Activated CD4-positive, alpha-beta T cell treated with anti-CD3 and anti-CD28 coated beads, Interleukin-2, Interleukin-4, amounts not matched to agents 100 ng/mL and 50 ng/mL, durations not matched to agents 16 hours and 8 hours (primary cell): ENCODE measurements around the gene P4HA2.

Source experiments
- DNase-seq: peaks from one replicate; pipeline ENCODE4 v3.0.0-alpha.2; 2020; ENCODE audit warnings: low spot score

P4HA2 gene

DNA sequence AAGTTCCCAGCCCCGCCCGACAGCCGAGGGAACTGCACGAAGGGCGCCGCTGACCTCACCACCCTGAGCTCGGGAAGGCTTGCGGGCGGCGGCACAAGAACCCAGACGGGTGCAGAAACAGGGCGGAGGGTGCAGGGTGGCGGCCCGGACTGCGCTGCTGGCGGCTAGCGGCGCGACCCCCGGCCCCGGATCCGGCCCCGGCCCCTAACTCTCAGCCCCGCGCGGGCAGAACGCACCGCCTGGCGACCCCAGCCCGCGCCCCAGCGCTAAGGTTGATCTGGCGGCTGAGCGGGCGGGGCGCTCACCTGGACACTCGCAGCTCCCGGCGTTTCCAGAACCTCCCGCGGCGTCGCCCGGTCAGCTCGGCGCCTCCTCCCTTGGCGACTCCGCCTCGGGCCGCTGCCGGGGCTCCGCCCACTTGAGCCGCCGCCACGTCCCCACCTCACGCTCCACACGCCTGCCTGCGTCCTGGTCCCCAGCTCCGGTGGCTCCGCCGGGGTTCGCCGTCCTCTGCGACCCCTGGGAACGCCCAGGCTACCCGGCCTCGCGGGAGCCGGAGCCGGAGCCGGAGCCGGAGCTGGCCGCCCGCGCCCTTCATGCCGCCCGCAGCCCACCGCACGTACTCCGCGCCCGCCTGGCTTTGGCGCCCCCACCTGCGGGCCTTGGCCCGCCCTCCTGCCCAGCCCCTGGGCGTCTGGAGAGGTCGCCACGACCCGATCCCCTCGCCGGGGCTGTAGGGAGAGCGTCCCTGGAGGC lies at the start of gene P4HA2:
Gene P4HA2 (minus strand): TSS at position 369 of the 756 bp plus-strand sequence. CDS start 9,227 bp downstream, outside the sequence.
- DNase-seq, result peak; percentile 62

DNA sequence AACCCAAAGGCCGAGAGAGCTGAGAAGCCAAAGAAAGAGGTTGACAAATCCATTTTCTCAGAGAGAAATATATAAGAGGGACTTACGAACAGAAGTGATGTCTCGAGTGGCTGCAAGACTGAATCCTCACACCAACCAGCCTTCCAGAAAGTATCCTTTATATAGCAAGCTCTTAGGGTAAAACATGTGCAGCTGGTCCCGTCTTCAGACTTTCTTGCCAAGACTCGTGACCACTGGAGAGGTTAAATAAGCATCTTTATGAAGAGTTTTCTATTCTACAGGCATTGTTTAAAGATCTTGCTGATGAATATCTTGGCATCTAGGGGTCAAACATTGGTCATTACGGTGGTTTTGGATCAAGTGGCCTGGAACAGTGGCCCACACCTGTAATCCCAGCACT lies 49.6 kb upstream of the P4HA2 start:
- DNase-seq, result no peak

DNA sequence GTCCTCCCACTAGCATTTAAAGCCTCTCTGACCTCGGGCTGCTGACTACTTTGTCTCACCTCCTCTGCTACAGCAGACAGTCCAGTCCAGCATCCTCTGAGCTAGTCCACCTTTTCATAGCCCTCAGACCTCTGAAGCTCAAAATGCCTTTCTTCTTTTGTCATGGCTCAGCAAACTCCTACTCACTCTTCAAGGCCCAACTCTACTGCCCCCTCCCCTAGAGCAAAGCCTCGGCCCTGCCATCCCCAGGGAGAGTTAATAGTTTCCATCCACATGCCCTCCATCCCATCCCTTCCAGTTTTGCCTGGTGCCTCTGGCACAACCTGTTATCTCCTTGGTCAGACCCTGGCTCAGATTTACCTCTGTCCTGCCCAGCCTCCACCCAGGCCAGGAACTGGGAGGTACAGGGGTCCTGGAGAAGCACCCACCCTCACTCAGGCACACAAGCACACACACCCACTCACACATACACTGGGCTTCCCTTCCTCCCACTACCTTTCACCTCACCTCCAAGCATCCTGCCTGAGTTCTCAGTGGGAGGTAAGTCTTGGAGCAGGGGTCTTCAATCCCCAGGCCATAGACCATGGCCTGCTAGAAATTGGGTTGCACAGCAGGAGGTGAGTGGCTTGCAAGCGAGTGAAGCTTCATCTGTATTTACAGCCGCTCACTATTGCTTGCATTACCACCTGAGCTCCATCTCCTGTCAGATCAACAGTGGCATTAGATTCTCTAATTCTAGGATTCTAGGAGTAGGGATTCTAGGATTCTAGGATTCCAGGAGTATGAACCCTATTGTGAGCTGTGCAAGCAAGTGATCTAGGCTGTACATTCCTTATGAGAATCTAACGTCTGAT lies 47.9 kb upstream of the P4HA2 start:
- DNase-seq, result no peak

DNA sequence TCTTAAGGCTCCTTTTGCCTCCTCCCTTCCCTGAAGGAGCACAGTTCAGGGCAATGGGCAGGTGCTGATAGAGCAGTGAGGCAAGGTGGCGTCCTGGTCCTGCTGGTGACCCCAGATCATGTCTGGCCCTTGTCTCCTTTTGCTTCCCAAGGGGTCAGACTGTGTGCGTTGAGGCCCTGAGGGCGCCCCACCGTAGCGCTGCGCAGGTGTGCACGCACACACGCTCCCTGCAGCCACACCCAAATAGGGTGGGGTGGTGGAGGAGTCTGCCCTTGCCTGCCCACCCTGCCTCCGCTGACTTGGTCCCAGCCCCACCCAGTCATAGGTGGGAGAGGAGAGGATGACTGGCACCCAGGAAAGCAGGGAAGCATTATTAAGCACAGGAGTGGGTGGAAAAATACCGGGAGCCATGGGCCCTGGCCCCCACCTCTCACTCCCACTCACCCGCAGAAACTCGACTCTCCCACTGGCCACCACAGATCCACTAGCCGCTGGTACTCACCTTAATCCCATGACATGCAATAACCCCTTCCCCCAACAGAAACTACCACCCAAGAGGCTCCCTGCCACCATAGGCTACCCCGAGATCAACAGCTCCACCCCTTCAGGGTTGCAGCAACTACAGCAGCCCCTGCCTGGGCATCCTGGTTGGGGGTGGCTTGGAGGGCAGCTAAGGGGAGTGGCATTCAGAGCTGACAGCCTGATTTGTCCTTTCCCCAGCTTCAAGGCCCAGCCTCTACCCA lies 46.6 kb upstream of the P4HA2 start:
- no peak for DNase-seq

DNA sequence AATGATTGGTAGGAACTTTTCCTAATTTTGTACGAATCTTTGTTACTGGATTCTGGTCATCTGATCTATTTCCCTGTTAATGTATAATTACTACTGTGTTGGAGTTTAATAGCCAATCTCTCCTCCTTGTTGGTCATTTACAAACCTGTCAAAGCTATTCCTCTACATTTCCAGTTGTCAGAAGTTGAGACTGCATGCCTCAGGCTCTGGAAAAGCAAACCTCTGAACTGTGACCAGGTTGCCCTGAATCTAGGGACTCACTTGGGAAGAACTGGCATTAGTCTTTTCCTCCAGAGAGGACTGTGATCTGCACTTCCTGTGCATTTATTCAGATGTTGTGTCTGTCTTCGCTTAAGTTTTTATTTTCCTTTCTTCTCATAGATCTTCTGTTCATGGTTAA lies 46.0 kb upstream of the P4HA2 start:
- DNase-seq, result no peak

DNA sequence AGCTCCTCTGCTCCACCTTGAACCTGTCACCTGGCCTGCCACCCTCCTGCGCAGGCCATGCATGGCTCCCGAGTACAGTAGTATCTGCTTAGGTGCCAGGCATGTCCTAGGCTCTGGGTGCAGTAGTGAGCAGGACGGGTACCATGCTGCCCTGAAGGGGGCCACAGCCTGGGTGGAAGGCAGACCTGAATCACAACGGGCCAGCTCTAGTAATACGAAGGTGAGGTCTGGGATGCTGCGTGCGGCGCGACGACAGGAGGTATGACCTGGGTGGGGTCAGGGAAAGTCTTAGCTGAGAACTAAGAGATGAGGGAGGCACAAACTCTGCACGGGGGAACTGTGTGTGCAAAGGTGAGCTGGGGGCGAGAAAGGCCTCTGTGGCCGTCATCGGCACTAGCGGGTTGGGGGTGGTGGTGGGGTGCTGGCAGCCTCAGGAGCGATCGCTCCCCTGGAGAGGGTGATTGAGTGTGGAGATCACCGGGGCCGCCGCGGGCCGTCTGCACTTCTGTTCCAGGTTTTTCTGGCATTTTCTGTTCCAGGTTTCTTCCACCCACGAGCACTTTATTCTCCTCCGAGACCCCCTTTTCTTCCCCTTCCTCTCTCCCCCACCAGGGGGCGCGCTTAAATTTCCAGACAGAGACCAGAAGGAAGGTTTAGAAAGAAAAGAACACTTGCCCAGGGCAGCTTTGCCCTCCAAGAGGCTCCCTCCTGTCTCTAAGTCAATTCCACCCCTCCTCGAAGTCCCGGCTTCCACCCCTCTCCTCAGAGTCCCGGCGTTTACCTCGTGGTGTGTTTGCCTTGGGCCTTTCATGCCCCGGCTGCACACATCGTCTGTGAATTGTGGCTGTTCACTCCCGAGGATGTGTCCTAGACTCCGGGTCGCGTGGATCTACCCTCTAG lies 44.9 kb upstream of the P4HA2 start:
- DNase-seq, result peak; percentile 66

DNA sequence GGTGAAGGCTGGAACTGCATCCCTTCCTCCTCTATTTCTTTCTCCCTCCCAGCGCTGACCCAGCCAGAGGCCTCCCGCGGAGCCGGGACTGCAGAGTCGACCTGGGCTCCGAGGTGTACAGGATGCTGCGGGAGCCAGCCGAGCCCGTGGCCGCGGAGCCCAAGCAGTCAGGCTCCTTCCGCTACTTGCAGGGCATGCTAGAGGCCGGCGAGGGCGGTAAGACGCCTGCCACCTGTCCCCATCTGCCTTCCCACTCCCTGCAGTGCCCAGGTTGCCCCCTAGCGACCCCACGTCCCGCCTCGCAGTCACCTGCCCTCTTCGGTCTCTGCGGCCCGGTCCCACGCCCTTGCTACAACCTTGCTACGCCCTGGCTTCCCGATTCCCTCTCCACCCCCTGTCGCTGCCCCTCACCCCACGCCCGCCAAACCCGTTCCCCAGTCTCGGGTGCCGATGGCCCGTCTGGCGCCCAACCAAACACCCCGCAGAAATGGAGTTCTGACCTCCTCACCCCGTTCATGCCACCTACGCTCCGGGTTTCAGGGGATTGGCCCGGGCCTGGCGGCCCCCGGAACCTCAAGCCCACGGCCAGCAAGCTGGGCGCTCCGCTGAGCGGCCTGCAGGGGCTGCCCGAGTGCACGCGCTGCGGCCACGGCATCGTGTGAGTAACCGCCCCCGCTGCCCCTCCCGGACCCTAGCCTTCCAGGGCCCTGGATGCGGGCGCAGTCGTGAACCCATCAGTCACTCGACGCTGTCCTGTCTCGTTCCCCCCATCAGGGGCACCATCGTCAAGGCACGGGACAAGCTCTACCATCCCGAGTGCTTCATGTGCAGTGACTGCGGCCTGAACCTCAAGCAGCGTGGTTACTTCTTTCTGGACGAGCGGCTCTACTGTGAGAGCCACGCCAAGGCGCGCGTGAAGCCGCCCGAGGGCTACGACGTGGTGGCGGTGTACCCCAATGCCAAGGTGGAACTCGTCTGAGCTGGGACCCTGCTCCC lies 43.9 kb upstream of the P4HA2 start:
- peak; percentile 3 for DNase-seq

DNA sequence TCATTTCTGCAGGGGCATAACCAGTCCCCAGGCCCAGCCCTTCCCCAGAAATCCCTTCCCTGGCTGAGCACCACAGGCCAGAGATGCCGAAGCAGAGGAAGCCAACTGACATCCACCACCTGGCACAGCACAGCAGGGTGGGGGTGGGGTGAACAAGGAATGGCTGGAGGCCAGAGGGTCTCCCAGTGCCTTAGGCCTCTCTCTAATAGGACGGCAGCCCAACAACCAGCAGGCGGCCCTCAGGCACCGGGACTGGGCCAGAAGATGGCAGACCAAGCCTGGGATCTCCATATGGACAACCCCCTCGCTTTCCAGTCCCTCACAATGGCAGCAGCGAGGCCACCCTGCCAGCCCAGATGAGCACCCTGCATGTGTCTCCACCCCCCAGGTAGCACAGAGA lies 43.1 kb upstream of the P4HA2 start:
- DNase-seq, result no peak

DNA sequence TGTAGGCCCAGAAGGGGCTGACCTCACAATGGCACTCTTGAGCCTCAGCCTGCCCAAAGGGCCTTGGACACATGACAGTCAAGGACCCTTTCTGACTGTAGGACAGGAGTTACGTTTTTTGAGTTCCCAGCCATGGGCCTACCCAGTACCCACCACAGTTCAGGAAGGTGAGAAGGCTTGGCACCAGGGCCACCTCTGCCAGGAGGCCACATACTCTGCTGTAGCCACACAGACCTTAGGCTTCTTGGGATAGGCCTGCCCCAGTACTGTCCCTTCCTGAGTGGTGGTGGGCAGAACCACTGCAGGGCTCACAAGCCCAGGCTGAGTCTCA lies 42.6 kb upstream of the P4HA2 start:
- DNase-seq, result no peak

DNA sequence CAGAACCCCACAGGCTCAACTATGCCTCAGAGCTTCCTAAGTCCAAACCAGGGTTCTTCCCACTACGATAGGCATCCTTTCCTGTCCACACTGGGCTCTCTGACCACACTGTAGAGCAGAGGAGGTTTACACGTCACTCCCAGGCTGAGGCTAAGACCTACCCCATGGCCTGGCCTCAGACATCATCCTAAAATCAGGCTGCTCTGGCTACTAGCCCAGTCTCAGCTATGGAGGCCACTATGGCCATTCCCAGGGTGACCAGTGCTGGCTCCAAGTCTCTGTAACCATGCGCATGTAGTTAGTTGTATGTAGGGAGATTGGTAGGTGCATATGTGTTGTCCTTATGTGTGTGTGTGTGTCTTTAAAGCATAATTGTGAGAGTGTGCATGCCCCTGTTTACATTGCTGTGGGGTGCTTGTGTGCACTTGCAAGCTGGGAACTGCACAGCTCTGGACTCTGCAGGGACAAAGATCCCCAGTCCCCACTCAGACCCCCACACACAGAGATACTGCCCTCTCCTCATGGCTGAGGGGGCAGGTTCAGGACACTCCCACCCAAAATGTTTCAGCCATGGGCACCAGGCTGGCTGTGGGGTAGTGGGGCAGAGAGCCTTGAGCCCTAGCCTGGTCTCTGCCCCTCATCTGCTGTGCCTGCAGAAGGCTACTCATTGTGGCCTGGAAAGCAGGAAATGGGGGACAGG lies 42.1 kb upstream of the P4HA2 start:
- DNase-seq, result no peak

DNA sequence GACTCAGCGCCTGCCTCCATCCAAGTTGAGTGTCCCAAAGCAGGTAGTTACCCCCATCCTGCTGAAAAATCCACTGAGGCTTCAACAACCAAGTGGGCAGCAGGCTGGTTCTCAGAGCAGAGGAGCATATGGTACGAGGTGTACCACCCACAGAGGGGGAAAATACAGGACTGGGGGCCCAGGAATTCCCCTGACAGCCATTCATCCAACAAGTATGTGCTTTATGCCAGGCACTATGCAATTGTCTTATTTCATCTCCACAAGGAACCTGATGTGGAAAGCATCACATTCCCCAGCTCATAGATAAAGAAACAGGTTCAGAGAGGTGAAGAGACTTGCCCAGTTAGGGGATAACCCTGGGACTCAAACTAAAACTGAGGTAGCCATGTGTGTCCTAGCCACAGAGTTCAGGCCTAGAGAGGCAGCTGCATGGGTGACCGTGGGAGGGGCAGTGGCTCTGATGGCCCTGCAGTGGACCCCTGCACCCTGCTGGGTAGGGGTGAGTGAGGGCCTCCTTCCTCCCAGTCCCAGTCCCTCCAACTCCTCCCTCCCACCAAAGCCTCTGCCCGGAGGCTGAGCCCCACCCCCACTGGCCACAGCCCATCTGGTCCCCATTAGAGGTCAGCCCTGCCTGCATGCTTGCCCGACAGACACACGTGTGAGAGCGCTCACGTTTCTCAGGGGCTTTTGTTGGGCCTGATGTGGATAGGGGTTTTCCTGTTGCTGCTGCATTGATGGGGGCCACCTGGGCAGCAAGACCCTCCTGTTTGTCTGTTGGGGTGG lies 41.3 kb upstream of the P4HA2 start:
- DNase-seq, result no peak

DNA sequence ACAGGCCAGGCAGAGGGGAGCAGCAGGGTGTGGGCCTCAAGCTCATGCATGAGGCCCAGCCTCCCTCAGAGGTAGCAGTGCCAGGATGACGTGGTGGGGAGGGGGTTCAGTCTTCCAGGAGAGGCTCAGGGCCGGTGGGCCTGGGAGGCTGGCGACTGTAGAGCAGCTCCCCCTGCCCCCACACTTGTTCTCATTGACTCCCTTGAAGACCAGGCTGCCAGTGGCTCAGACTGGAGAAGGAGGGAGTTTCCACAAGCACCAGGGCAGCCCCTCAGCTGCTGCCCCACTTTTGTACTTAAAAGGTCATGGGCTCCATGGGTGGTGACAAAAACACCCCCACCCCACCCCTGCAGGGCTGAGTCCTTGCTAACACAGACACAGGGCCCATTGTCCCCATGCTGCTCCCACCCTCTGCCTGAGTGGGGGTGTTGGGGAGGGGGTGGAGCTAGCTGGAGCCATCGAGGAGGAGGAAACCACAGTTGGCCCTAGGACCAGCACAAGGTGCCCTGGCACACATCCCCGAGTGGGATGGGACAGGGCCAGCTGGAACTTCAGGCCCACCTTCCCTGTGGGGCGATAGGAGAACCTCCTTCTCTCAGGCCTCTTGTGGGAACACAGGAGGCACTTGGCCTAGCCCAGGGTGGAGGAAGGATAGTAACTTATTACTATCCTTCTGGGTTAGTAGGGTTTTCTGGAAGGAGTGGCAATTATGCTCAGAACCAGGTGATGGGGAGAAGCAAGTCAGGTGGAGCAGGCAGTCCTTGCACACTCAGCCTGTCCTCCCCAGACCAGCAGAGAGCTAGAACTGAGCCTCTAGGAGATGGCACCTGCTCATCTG lies 40.5 kb upstream of the P4HA2 start:
- no peak for DNase-seq

DNA sequence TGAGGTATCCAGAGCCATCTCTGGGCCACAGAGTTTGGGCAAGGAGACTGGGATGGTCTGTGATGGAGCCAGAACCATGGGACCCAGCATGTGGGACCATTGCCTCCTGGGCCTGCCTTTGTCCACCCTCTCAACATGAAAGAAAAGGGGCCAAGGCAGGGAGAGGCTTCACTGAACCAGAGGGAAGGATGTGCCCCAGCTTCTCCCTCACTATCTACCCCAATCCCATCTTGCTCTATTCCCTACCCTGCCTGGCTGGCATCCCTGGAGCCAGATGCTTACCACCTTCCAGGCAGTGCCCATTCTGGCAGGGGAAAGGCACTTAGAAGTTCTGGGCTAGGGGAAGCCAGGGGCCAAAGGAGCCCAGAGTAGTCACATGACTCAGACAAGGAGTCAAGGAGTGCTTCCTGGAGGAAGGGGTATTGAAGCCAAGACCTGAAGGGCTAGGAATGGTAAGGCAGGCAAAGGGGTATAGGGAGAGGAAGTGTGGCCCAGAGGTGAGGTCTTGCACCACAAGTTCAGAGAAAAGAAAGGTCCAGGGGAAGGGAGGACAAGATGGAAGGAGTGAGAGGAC lies 39.6 kb upstream of the P4HA2 start:
- no peak for DNase-seq

DNA sequence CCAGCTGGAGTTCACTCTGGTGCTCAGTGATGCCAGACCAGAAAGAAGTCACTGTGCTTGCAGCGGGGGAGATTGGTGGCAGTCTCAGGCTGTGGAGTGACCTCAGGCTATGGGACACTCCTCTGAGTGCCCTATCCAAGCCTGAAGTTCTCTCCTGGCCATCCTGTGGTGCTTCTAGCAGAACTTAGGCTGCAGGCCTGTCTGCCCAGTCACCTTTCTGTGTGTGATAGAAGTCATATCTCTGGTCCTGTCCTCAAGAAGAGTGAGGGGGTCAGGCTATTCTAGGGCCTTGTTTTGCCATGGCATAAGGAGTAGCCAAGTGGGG lies 39.1 kb upstream of the P4HA2 start:
- no peak for DNase-seq

DNA sequence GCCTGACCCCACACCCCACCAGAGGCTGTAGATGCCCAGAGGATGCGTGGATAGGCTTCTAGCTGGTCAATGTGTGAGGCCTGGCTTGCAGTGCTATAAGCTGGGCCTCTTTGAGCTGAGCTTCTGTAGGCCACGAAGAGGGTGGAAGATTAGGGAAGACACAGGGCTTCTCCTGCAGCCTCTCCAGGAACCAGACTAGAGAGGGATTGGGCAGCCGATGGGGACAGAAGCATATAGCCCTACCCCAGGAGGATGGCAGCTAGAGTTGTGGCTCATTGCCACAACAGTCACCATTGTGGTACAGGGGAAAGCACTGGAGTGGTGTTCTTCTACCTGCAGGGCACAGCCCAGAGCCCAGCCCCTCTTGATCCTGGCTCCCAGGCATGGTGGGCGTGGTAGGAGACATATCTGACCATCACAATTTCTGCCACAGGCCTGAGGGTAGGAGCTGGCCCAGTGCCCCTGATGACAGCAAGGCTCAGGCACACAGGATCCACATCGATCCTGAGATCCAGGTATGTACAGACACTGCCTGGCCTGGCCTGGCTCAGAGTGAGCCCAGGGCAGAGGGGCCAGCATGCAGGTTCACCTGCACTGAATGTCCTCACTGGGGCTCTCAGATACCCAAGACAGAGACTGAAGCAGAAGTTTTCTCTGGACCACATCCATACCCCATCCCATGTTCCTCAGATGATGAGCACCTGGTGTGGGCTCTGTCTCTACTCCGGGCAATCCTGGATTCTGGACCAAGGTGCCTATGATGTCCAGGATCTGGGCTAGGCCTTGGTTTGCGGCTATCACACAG lies 38.6 kb upstream of the P4HA2 start:
- no peak for DNase-seq

DNA sequence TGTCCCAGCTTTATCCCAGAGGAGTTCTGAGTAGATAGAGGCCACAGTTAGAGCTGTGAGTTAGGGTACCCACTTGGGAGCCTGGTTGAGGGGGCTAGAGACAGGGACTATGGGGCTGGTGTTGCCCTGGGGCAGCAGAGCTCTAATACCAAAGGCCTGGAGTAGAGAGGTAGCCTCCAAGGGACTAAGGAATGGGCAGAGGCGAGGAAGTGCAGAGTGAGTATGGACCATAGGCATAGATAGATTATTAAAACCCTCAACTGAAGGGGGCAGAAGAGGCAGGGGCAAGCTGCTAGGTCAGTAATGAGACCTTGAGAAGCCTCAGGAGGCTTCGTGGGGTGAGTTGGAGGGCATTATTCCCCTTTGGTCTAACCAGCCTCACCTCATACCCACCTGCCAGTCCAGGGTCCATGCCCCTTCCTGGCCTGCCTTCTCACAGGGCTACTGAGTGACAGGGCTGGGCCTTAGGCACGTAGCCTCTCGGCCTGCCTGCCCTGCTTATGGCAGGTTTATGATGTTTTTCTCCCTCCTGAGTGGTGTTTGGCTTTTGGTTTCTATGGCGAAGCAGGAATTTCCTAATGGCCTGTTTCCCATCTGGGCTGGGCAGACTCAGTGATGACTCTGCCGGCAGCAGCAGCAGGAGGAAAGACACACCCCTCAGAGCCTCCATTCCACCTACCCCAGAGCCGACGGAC lies 37.8 kb upstream of the P4HA2 start:
- DNase-seq, result no peak
